Endometrial microvascular endothelial cells (primary cell): ENCODE results near the gene PLPP7. TPM values are rescaled to one million over a fixed set of nuclear protein-coding genes. Genes with fewer than 3 reads are reported as not detected.
"Not testable (repeated sequence)": the region's sequence is repeated elsewhere in the genome, so short reads cannot be mapped to it uniquely, and the experiment has no call there.

Experiments used
- in situ Hi-C: cut with HindIII; loops from 2 replicates; pipeline ENCODE4 v1.10.0; 2017; ENCODE audit warnings: low sequenced_read_pairs, low pct_unique_long_range_greater_than_20kb; ENCODE audit errors: inconsistent ontology term
- total RNA-seq: library from RNA; depleted of rRNA; stranded (reverse); fragments of >200 nt; gene quantifications from one replicate; pipeline ENCODE4 v1.2.3, GENCODE V29; 2015; ENCODE audit errors: inconsistent ontology term

PLPP7 gene
- total RNA-seq, 1 donor from 2014 or later, result 7.5 TPM

DNA sequence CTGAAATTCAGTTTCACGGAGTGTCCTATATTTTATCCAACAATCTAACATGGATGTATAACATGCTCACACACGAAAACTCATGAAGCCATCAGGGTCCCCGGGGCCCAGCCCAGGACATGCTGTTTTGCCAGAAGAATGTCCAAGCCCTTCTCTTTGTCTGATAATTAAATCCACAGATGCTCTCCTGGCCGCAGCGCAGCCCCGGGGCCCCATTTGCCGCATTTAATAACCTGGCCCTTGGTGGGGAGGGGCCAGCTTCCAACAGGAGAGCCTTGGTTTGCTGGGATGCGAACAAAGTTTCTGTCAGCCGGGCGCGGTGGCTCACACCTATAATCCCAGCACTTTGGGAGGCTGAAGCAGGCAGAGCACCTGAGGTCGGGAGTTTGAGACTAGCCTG, 30.0 kb downstream of the PLPP7 start:
- in situ Hi-C loops, result no loop called here

DNA sequence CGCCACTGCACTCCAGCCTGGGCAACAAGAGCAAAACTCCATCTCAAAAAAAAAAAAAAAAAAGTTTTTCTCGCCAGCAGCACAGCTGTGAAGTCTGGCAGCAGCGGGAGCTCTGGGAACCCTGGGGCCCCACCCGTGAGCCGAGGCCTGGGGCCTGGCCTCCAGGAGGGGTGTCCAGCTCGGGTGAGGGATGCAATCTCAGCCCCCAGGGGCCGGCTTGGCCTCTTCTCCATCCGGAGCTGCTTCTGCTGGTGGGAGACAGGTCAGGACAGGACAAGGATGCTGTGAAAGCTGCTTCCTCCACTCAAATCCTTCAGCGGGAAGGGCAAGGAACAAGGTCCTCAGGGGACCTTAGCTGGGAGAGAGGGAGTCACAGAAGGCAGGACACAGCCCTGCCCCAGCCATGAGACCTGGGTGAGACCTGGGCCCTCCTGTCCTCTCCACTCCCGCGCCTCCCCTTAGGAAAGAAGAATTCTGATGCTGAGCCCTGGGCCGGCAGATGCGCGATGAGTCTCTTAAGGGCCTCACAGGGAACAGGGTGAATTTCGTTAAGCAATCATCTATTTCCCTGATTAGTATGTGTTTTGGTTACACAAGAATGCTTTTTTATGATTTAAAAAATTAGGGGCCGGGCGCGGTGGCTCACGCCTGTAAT, 30.6 kb downstream of the PLPP7 start:
- in situ Hi-C loops, result no loop called here

DNA sequence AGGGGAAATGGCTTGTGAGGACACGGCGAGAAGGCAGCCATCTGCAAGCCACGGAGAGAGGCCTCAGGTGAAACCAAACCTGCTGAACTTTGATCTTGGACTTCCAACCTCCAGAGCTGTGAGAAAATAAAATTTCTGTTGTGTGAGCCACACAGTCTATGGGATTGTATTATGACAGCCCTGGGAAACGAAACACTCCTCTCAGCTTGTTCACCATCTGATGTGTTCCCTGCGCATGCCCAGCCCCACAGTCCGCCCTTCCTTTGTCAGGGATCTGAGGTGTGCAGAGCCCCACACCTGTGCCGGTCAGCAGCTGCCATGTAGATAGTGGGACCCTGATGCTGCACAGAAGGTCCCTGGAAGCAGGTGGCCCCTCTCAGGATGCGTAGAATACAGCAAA, 34.1 kb downstream of the PLPP7 start:
- in situ Hi-C loops, result no loop called here

DNA sequence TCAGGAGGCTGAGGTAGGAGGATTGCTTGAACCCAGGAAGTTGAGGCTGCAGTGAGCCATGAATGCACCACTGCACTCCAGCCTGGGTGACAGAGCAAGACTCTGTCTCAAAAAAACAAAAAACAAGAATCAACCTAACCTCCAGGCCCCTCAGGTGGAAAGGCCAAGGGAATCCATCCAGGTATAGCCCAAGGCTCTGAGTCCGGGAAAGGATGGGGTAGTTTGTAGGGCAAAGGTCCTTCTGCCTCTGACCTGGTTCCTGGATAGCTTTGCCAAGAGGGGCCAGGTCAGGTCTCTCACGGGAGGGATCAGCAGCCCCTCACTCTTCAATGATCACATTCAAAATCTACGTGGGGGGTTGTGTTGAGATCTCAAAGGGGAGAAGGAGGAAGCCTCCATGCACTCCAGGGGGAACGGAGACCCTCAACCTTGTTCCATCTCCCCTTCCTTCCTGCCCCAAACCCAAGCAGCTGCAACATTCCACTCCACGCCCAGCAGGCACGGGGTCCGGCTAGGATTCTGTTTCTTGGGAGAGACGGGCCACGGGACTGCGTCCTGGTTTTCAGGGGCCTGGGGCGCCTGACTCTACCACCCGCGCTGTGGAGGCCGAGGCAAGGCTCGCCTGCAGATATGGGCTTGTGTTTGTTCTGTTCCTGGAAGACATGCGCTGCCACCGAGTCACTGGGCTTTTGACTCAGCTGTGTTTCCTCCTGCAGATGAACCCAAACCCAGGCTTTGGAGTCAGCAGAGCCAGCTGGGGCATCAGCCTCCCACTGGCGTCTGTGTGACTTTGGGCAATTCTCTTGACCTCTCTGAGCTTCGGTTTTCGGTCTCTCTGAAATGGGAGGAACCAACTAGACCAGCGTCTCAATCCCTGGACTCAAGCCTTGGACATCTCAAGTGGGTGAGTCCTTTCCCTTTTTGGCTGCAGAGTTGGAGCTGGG, 35.5 kb downstream of the PLPP7 start:
- in situ Hi-C loops, result no loop called here

DNA sequence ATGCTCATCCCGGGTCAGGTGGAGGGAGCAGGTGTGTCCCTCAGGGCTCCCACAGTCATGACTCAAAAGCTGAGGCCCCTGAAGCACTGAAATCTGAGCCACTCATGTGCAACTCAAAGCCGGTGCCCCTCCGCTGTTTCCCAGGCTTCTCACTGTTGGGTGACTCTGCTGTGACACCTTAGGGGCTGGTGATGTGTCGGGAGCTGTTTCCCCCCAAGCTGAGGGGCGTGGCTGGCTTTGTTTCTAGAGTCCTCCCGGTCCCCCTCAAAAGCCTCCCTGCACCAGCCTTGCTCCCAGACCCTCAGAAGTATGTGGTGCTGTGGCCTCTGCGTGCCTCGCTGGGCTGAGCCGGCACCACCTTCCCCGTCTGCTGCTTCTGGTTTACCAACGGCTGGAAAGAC, 39.7 kb downstream of the PLPP7 start:
- in situ Hi-C loops, result no loop called here

DNA sequence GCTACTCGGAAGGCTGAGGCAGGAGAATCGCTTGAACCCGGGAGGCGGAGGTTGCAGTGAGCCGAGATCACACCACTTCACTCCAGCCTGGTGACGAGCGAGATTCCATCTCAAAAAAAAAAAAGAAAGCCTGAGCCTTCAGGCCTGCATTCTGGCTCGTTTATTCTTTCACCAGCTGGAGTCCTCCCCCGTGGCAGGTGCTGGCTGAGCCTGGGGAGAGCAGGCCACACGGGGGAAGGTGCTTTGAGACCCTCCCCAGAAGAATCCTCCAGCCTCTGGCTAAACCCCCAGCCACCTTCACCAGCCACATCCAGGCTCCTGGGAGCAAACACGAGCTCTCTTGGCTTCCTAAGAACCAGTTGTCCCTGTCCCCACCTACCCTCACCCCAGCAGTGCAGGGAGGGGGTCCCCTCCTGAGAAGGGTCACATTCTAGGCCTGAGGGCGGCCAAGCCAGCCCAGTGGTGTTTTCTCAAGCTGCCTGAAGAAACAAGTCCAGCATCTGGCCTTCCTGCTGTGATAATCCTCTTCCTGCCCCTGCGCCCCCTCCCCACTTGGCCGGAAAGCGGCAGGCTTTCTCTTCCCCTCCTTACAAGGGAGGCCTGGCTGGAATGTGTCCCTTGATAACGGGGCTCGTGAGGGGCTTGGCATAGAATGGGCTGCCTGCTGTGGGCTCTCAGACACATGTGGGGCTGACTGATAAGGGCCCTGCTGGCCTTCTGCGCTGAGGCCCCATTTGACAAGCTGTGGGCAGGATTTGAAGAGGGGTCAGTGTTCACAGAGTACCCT, 41.5 kb downstream of the PLPP7 start:
- in situ Hi-C loops, result no loop called here

DNA sequence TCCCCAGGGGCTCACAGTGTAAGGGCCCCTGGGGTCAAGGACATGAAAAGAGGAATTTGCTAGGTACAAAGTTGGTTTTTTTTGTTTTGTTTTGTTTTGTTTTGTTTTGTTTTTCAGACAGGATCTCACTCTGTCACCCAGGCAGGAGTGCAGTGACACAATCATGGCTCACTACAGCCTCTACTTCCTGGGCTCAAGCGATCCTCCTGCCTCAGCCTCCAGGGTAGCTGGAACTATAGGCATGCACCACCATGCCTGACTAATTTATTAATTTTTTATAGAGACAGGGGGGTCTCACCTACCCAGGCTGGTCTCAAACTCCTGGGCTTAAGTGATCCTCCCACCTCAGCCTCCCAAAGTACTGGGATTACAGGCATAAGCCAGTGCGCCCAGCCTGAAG, 42.5 kb downstream of the PLPP7 start:
- in situ Hi-C loops, result not testable (repeated sequence)

DNA sequence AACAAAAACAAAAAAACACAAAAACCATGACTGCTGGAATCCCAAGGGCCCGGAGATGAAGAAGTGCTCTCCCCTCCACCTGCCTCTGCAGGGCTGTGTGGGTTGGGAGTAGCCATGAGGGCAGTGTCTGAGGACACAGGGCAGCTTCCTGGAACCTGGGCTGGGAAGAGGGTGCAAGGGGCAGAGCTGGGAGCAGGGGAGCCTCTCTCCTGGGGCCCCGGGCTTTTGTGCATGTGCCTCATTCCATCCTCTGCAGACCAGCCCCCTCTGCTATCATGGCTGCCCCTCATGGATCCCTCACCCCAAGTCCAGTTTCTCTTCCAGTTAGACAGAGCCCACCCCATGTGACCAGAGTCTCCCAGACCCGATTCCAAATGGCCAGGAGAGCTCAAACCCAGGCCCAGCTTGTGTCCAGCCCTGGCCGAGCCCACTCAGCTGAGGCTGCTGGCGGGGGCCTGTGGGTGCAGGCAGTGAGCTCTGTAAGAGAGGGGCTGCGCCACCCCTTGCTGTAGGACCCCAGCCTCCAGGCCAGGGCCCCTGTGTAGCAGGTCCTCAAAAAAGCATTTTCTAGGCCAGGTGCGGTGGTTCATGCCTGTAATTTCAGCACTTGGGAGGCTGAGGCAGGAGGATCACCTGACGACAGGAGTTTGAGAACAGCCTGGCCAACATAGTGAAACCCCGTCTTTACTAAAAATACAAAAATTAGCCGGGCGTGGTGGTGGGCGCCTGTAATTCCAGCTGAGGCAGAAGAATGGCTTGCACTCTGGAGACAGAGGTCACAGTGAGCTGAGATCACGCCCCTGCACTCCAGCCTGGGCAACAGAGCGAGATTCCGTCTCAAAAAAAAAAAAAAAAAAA, 44.5 kb downstream of the PLPP7 start:
- in situ Hi-C loops, result no loop called here

DNA sequence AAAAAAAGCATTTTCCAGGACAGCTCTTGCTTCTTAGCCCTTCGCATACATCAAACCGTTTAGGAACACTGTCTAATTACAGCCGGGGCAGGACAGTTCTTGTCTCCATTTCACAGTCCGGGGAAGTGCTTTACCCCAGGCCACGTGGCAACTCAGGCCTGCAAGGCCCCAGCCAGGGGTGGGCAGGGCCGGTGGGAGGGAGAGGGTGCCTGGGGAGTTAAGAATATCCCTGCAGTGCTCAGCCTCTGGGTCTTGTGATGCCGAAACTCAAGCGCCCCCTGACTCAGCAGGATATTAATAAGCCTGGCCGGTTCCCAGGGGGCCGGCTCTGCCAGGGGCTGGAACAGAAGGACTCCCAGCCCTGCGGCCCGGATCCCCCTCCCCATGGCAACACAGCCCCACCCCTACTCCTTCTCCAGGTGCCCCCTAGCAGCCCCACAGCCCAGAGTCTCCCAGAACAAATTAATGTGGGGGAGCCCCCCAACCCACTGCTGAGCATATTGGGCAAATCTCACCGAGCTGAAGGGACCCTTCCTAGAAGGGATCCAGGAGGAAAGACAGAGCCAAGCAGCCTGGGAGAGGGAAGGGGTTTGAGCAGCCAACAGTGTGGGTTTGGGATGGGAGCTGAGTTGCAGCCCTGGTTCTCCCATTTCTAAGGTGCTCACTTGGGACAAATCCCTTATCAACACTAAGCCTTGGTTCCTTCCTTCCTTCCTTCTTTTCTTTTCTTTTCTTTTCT, 45.3 kb downstream of the PLPP7 start:
- in situ Hi-C loops, result no loop called here

DNA sequence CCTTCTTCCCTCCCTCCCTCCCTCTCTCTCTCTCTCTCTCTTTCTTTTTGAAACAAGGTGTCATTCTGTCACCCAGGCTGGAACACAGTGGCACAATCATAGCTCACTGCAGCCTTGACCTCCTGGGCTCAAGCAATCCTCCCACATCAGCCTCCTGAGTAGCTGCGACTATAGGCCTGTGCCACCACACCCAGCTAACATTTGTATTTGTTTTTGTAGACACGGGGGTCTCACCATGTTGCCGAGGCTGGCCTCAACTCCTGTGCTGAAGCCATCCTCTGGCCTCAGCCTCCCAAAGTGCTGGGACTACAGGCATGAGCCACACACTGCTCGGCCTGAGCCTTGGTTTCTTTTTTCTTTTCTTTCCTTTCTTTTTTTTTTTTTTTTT, 45.8 kb downstream of the PLPP7 start:
- in situ Hi-C loops, result no loop called here

DNA sequence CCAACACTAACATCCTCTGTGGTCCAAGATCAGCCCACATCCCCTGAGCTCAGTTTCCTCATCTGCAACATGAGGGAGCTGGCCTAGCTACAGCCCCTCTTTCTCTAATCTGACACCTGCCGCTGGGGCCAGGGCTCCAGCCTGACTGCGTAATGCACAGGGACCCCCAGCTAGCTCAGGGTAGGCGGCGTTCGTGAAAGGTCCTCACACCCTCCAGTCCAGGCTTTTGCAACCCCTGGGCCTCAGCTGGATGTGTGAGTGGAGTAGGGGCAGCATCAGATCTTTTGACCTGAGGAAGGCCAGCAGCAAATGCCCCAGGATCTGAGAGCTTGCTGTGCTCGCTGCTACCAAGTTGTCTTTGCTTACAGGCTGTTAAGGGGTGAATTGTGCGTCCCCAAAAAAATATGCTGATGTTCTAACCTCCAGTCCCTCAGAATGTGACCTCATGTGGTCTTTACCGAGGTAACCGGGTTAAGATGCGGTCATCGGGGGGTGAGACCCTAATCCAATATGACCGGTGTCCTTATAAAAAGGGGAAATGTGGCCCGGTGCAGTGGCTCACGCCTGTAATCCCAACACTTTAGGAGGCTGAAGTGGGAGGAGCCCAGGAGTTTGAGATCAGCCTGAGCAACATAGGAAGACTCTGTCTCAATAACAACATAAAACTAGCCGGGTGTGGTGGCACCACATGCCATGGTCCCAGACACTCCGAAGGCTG, 47.8 kb downstream of the PLPP7 start:
- in situ Hi-C loops, result no loop called here

DNA sequence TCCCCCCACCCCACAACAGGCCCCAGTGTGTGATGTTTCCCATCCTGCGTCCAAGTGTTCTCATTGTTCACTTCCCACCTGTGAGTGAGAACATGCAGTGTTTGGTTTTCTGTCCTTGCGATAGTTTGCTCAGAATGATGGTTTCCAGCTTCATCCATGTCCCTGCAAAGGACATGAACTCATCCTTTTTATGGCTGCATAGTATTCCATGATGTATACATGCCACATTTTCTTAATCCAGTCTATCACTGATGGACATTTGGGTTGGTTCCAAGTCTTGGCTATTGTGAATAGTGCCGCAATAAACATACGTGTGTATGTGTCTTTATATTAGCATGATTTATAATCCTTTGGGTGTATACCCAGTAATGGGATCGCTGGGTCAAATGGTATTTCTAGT, 49.7 kb downstream of the PLPP7 start:
- in situ Hi-C loops, result not testable (repeated sequence)

DNA sequence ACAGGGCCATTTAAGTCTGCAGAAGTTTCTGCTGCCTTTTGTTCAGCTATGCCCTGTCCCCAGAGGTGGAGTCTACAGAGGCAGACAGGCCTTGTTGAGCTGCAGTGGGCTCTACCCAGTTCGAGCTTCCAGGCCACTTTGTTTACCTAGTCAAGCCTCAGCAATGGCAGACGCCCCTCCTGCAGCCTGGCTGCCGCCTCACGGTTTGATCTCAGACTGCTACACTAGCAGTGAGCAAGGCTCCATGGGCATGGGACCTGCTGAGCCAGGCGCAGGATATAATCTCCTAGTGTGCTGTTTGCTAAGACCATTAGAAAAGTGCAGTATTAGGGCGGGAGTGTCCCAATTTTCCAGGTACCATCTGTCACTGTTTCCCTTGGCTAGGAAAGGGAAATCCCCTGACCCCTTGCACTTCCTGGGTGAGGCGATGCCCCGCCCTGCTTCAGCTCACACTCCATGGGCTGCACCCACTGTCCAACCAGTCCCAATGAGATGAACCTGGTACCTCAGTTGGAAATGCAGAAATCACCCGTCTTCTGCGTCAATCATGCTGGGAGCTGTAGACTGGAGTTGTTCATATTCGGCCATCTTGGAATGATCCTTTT, 55.5 kb downstream of the PLPP7 start:
- in situ Hi-C loops, result not testable (repeated sequence)

DNA sequence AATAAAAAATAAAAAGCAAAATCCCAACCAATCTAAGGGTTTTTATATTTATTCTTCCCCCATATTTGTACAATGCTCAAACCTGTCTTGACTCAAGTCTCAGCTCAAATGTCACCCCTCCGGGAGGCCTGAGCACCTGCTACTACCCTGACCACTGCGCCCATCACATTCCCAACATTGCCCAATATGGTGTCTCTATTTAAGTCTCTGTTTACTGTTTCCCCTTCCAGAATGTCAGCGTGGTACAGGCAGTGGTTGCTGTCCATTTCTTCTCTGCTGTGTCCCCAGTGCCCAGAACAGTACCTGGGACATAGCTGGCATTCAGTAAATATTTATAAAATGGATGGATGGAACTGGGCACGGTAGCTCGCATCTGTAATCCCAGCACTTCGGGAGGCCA, 57.0 kb downstream of the PLPP7 start:
- in situ Hi-C loops, result no loop called here

DNA sequence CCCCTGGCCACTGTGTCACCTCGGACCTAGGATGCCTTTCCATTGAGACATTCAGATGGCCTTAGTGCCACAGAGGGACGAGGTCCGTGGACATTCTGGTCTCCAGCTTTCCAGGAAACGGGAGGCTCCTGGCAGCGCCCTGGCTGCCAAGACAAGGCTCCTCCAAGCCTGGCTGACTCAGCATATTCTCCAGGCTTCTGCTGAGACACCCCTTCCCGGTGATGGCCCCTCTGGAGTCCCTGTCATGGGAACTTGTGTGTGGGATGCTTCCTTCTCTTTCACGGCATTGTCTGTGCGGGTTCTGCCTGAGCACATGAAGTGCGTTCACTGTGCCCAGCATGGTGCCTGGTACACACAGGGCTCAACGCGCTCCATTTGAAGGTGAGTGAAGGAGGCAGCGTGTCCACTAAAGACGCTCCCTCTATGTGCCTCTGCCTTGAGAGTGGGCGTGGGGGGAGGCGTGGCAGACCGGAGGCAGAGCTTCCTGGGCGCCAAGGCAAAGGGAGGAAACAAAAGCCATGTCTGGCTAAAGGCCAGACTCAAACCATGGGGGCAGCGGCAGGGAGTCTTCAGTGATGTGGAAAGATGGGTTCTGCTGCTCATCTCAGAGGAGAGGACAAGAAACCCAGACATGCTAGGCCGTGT, 58.0 kb downstream of the PLPP7 start:
- in situ Hi-C loops, result no loop called here

DNA sequence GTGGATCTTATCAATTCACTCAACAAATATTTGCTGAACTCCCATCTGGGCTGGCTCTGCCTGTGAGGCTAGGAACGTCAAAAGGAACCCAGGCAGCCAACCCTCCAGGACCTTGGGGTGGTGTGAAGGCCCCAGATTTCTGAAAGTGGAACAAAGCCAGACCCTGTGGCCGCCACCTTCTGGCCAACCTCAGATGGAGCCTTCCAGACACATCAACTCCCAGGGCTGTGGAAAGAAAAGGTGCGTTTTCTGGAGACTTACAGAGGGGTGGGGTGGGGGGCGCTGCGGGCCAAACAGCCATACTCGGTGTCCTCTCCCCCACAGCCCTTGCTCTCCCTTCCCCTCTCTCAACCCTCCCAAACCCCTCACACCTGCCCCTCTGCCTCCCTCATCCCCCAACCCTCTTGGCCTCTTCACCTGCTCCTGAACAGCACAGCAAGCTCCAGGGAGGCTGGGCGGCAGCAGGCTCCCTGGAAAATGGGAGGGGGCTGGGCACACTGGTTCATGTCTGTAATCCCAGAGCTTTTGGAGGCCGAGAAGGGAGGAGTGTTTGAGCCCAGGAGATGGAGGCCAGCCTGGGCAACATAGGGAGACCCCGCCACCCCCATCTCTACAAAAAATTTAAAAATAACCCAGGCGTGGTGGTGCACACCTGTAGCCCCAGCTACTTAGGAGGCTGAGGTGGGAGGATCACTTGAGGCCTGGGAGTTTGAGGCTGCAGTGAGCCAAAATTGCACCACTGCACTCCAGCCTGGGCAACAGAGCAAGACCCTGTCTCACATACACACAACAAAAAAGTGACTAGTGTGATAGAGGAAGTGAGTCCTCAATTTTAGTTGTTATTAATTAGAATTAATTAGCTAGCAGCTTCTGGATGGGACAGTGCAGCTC, 59.4 kb downstream of the PLPP7 start:
- in situ Hi-C loops, result no loop called here
